Gastroesophageal sphincter (tissue), 4 donors: Measurements from ENCODE around the gene FRAT1. TPM values are rescaled to one million over a fixed set of nuclear protein-coding genes. Genes with fewer than 3 reads are reported as not detected.

ENCODE experiments used
- ATAC-seq: fragments of 150-250 bp; one replicate; pipeline ENCODE4 v1.9.1; 2016; ENCODE audit warnings: mild to moderate bottlenecking, moderate library complexity
- H3K27ac ChIP-seq, 4 donors: fragments of 200-600 bp; sonication (generic) in 3 of 4; 1 replicate in 3 of 4; 2 replicates in 1 of 4; pipeline ENCODE4 v1.5.1; 2016 to 2019
- H3K27me3 ChIP-seq: fragments of 200-600 bp; sonication (generic); one replicate; pipeline ENCODE4 v1.5.1; 2019
- H3K36me3 ChIP-seq, 2 donors: fragments of 200-600 bp; sonication (generic); one replicate each; pipeline ENCODE4 v1.5.1; 2019; ENCODE audit warnings: control low read depth in 1 of 2
- H3K4me1 ChIP-seq, 3 donors: fragments of 200-600 bp; sonication (generic); 1 replicate in 2 of 3; 2 replicates in 1 of 3; pipeline ENCODE4 v1.5.1; 2016 to 2019; ENCODE audit warnings: control low read depth in 2 of 3
- H3K4me3 ChIP-seq, 2 donors: fragments of 200-600 bp; sonication (generic); one replicate each; pipeline ENCODE4 v1.5.1; 2019; ENCODE audit warnings: mild to moderate bottlenecking in 1 of 2, moderate library complexity in 1 of 2
- H3K9me3 ChIP-seq, 3 donors: fragments of 200-600 bp; sonication (generic); one replicate each; pipeline ENCODE4 v1.5.1; 2017 to 2019; ENCODE audit warnings: control low read depth in 2 of 3
- CTCF ChIP-seq, 4 experiments: fragments of 200-600 bp in 2 of 4; fragments of 450-650 bp in 2 of 4; sonication (generic) in 1 of 4; IDR thresholded peaks; one replicate each; pipeline ENCODE4 v1.5.1; 2017 to 2019; ENCODE audit warnings: antibody characterized with exemption in 4 of 4, mild to moderate bottlenecking in 2 of 4, moderate library complexity in 2 of 4
- EP300 ChIP-seq: sonication (generic); formaldehyde crosslinking; IDR thresholded peaks from one replicate; pipeline ENCODE4 v1.6.1; 2017; ENCODE audit warnings: antibody characterized with exemption, mild to moderate bottlenecking
- POLR2A ChIP-seq, 2 donors: fragments of 450-650 bp; IDR thresholded peaks; one replicate each; pipeline ENCODE4 v1.6.1; 2017; ENCODE audit warnings: antibody characterized with exemption in 2 of 2, mild to moderate bottlenecking in 2 of 2, moderate library complexity in 1 of 2
- POLR2AphosphoS5 ChIP-seq: sonication (generic); formaldehyde crosslinking; IDR thresholded peaks from one replicate; pipeline ENCODE4 v1.6.1; 2017; ENCODE audit warnings: antibody characterized with exemption
- WGBS, 2 donors: methylation state at CpG; one replicate each; pipeline ENCODE4 v1.1.5; 2018; ENCODE audit warnings: low coverage in 1 of 2; 5-methylcytosine and 5-hydroxymethylcytosine counted together
- total RNA-seq, 4 donors: library from RNA; depleted of rRNA; stranded (reverse); fragments of >200 nt; gene quantifications; one replicate each; pipeline ENCODE4 v1.1.0, GENCODE V29; 2016

FRAT1 gene
- total RNA-seq, 4 donors from 2014 or later = 5.1 to 8.0 (median 5.5) TPM

- Histone ChIP-seq H3K4me3 (no peak overlapping the region), H3K27ac (no peak overlapping the region), H3K4me1 (peaks cover 0 to 13% (median 0%) of the 10 kb centered on the region in 3 donors), H3K9me3 (no peaks in the 10 kb centered on the region), H3K27me3 (no peaks in the 10 kb centered on the region), H3K36me3 (peaks cover 0 to 61% of the 10 kb centered on the region in 2 donors)
- peak; percentile 74 for ATAC-seq
- TF ChIP-seq POLR2AphosphoS5 (no peak), CTCF (IDR thresholded peaks at IDR 0.05) (peak in 3 of 4 experiments; percentile 57 to 61 (median 60))
- WGBS, 2 donors = 48 to 50% methylated on average over 1 to 4 of the region's 5 CpGs
Observed at GRCh38 chr10:97355571-97355975, 36.5 kb downstream of the FRAT1 start.

GRCh38 chr10:97356318-97356914 is 37.3 kb downstream of the FRAT1 start:
- WGBS, 2 donors = 76 to 80% methylated on average over 2 of the region's 6 CpGs
- peaks cover 0 to 69% of the 10 kb centered on the region in 2 donors for H3K36me3 ChIP-seq
- TF ChIP-seq POLR2AphosphoS5 (no peak), EP300 (no peak), CTCF (IDR thresholded peaks at IDR 0.05) (no peak), POLR2A (IDR thresholded peaks at IDR 0.05) (no peak)
- H3K9me3 ChIP-seq = no peaks in the 10 kb centered on the region
- ATAC-seq = no peak
- no peaks in the 10 kb centered on the region for H3K27me3 ChIP-seq
- H3K4me3 ChIP-seq = no peak overlapping the region
- no peak overlapping the region for H3K27ac ChIP-seq
- H3K4me1 ChIP-seq = peaks cover 0 to 13% (median 0%) of the 10 kb centered on the region in 3 donors

GRCh38 chr10:97356918-97357317 is 37.8 kb downstream of the FRAT1 start:
- H3K9me3 ChIP-seq = no peaks in the 10 kb centered on the region
- peaks cover 0 to 13% (median 0%) of the 10 kb centered on the region in 3 donors for H3K4me1 ChIP-seq
- no peak overlapping the region for H3K27ac ChIP-seq
- no peak for ATAC-seq
- 60% methylated on average over 1 of the region's 7 CpGs; no CpG with 5 or more reads in 1 of the 2 donors for WGBS, 2 donors
- H3K27me3 ChIP-seq = no peaks in the 10 kb centered on the region
- H3K4me3 ChIP-seq = no peak overlapping the region
- TF ChIP-seq POLR2A (IDR thresholded peaks at IDR 0.05) (no peak), EP300 (no peak)
- peaks cover 0 to 69% of the 10 kb centered on the region in 2 donors for H3K36me3 ChIP-seq

GRCh38 chr10:97358349-97358748 is 39.3 kb downstream of the FRAT1 start:
- H3K36me3 ChIP-seq = peaks cover 0 to 75% of the 10 kb centered on the region in 2 donors
- no peak overlapping the region for H3K4me3 ChIP-seq
- H3K27me3 ChIP-seq = no peaks in the 10 kb centered on the region
- no peak for ATAC-seq
- TF ChIP-seq POLR2AphosphoS5 (no peak), POLR2A (IDR thresholded peaks at IDR 0.05) (no peak), EP300 (no peak), CTCF (IDR thresholded peaks at IDR 0.05) (no peak)
- H3K27ac ChIP-seq = no peak overlapping the region
- 82 to 95% methylated on average over 2 to 4 of the region's 4 CpGs for WGBS, 2 donors
- peaks cover 0 to 13% (median 0%) of the 10 kb centered on the region in 3 donors for H3K4me1 ChIP-seq
- H3K9me3 ChIP-seq = no peaks in the 10 kb centered on the region

GRCh38 chr10:97358781-97359180 is 39.7 kb downstream of the FRAT1 start:
- no peak overlapping the region for H3K27ac ChIP-seq
- TF ChIP-seq POLR2AphosphoS5 = no peak
- no peak for TF ChIP-seq POLR2A (IDR thresholded peaks at IDR 0.05)
- TF ChIP-seq CTCF (IDR thresholded peaks at IDR 0.05) = no peak
- TF ChIP-seq EP300 = no peak
- no peaks in the 10 kb centered on the region for H3K27me3 ChIP-seq
- no peak for ATAC-seq
- peaks cover 0 to 13% (median 0%) of the 10 kb centered on the region in 3 donors for H3K4me1 ChIP-seq
- no peaks in the 10 kb centered on the region for H3K9me3 ChIP-seq
- no peak overlapping the region for H3K4me3 ChIP-seq
- peaks cover 0 to 79% of the 10 kb centered on the region in 2 donors for H3K36me3 ChIP-seq
- no CpG with 5 or more reads among the region's 3 CpGs for WGBS, 2 donors
